ENCODE measurements around the gene CDH13.
A peak's percentile ranks its signal among the peaks of the same experiment; 100 is the strongest.

Gene CDH13

GRCh38 chr16:83826146-83826913 is 1199.6 kb downstream of the CDH13 start:
- no peak overlapping the region for H3K4me3 ChIP-seq (ENCODE audit: low read depth, low read length)
- TF ChIP-seq CTCF (IDR thresholded peaks at IDR 0.05; ENCODE audit: low read depth, low read length) = peak; percentile 83

- H3K4me3 ChIP-seq (ENCODE audit: low read depth, low read length) = no peak overlapping the region
- no peak for TF ChIP-seq CTCF (IDR thresholded peaks at IDR 0.05; ENCODE audit: low read depth, low read length)
Measured at GRCh38 chr16:83830091-83830768, 1203.5 kb downstream of the CDH13 start.

- no peak overlapping the region for H3K4me3 ChIP-seq (ENCODE audit: low read depth, low read length)
- TF ChIP-seq CTCF (IDR thresholded peaks at IDR 0.05; ENCODE audit: low read depth, low read length) = no peak
Measured at GRCh38 chr16:83830769-83831455, 1204.1 kb downstream of the CDH13 start.

GRCh38 chr16:83831456-83831987 is 1204.8 kb downstream of the CDH13 start:
- no peak for TF ChIP-seq CTCF (IDR thresholded peaks at IDR 0.05; ENCODE audit: low read depth, low read length)
- H3K4me3 ChIP-seq (ENCODE audit: low read depth, low read length) = no peak overlapping the region

GRCh38 chr16:83833921-83834320 is 1207.2 kb downstream of the CDH13 start:
- no peak overlapping the region for H3K4me3 ChIP-seq (ENCODE audit: low read depth, low read length)
- TF ChIP-seq CTCF (IDR thresholded peaks at IDR 0.05; ENCODE audit: low read depth, low read length) = no peak

- TF ChIP-seq CTCF (IDR thresholded peaks at IDR 0.05; ENCODE audit: low read depth, low read length) = no peak
- no peak overlapping the region for H3K4me3 ChIP-seq (ENCODE audit: low read depth, low read length)
Measured at GRCh38 chr16:83835586-83836566, 1209.1 kb downstream of the CDH13 start.
